A549 (cell line): ENCODE data around the gene CFAP161. TPM values are rescaled to one million over a fixed set of nuclear protein-coding genes. Genes with fewer than 3 reads are reported as not detected.
"Not testable (repeated sequence)": the region's sequence is repeated elsewhere in the genome, so short reads cannot be mapped to it uniquely, and the experiment has no call there.

ENCODE experiments used
- ATAC-seq, 2 experiments: fragments of 200-7000 bp in 1 of 2; fragments of >200 bp in 1 of 2; cut with Nextera tagmentation in 1 of 2; cut with Tn5 transposase in 1 of 2; 3 replicates each; pipeline versions ENCODE4 v1.8.0 to v1.9.1; 2018 to 2020; ENCODE audit warnings: mild to moderate bottlenecking in 1 of 2, moderate library complexity in 1 of 2
- CTCF ChIA-PET: fragments of 300-600 bp; sonication (Branson Sonifier 250); formaldehyde crosslinking; extraction: SDS; loops from one replicate; lab custom pipeline; 2021; ENCODE audit warnings: antibody characterized with exemption, inconsistent platforms; lab: Yijun Ruan, JAX
- POLR2A ChIA-PET: fragments of 350-600 bp; formaldehyde crosslinking; extraction: SDS; loops from one replicate; lab custom pipeline; 2021; ENCODE audit warnings: antibody characterized with exemption, inconsistent platforms; lab: Yijun Ruan, JAX
- DNase-seq, 2 experiments: peaks; one replicate each; pipeline versions ENCODE4 v3.0.0 to v3.0.0-alpha.2; 2011 to 2016; ENCODE audit warnings: low read depth in 1 of 2, low spot score in 1 of 2
- FAIRE-seq: peaks from 2 replicates; lab custom pipeline; 2011; peaks lifted over from hg19 to GRCh38; lab: Jason Lieb, UNC
- H3K27ac ChIP-seq, 2 experiments: fragments of >200 bp; sonication (Bioruptor Twin); formaldehyde crosslinking; 3 replicates each; pipeline ENCODE4 v1.5.1; 2016 to 2017
- H3K4me1 ChIP-seq: fragments of >200 bp; sonication (Bioruptor Twin); formaldehyde crosslinking; 3 replicates; pipeline ENCODE4 v1.6.1; 2016
- H3K4me2 ChIP-seq: fragments of >200 bp; sonication (Bioruptor Twin); formaldehyde crosslinking; 3 replicates; pipeline ENCODE4 v1.6.1; 2016
- H3K4me3 ChIP-seq: fragments of >200 bp; sonication (Bioruptor Twin); formaldehyde crosslinking; 3 replicates; pipeline ENCODE4 v1.5.1; 2016
- H3K9me3 ChIP-seq: fragments of >200 bp; sonication (Bioruptor Twin); formaldehyde crosslinking; 3 replicates; pipeline ENCODE4 v1.6.1; 2016
- CBX8 ChIP-seq: fragments of 200-600 bp; sonication (generic); IDR thresholded peaks from 2 replicates; pipeline ENCODE4 v1.6.1; 2016
- CHD4 ChIP-seq: fragments of 200-600 bp; sonication (generic); IDR thresholded peaks from 2 replicates; pipeline ENCODE4 v1.6.1; 2016; ENCODE audit warnings: antibody characterized with exemption, mild to moderate bottlenecking, borderline replicate concordance
- FOXS1 ChIP-seq: fragments of 250-450 bp; sonication (Bioruptor Pico); IDR thresholded peaks from 2 replicates; pipeline ENCODE4 v1.5.0; 2020; ENCODE audit warnings: mild to moderate bottlenecking, moderate library complexity
- HEYL ChIP-seq: fragments of 250-450 bp; sonication (Bioruptor Pico); IDR thresholded peaks from 2 replicates; pipeline ENCODE4 v1.8.0; 2021; ENCODE audit warnings: mild to moderate bottlenecking, moderate library complexity
- HOXA7 ChIP-seq: fragments of 250-450 bp; sonication (Bioruptor Pico); IDR thresholded peaks from 2 replicates; pipeline ENCODE4 v1.5.0; 2020; ENCODE audit warnings: mild to moderate bottlenecking, moderate library complexity
- MAZ ChIP-seq: fragments of 150-350 bp; IDR thresholded peaks from 2 replicates; pipeline ENCODE4 v1.6.1; 2014; ENCODE audit warnings: antibody characterized with exemption, low read depth, low read length, borderline replicate concordance
- NFE2L2 ChIP-seq: fragments of 150-350 bp; conservative IDR thresholded peaks from 2 replicates; pipeline ENCODE4 v1.6.1; 2014; ENCODE audit warnings: low read length
- POLR2A ChIP-seq: IDR thresholded peaks from 2 replicates; pipeline ENCODE4 v1.6.1; 2012; ENCODE audit warnings: mild to moderate bottlenecking, low read length
- RAD21 ChIP-seq, 2 experiments: fragments of >200 bp in 1 of 2; sonication (Bioruptor Twin) in 1 of 2; formaldehyde crosslinking in 1 of 2; IDR thresholded peaks in 1 of 2; conservative IDR thresholded peaks in 1 of 2; 2 replicates in 1 of 2; 3 replicates in 1 of 2; pipeline ENCODE4 v1.6.1; 2012 to 2018; ENCODE audit warnings: inconsistent platforms in 1 of 2
- RARB ChIP-seq: fragments of 250-450 bp; sonication (Bioruptor Pico); IDR thresholded peaks from 2 replicates; pipeline ENCODE4 v1.8.0; 2021; ENCODE audit warnings: mild to moderate bottlenecking, moderate library complexity
- RFX5 ChIP-seq: fragments of 450-650 bp; IDR thresholded peaks from 2 replicates; pipeline ENCODE4 v1.7.1; 2014; ENCODE audit warnings: antibody characterized with exemption, mild to moderate bottlenecking, moderate library complexity
- SREBF2 ChIP-seq: fragments of 450-650 bp; IDR thresholded peaks from 2 replicates; pipeline ENCODE4 v1.6.1; 2014; ENCODE audit warnings: mild to moderate bottlenecking, moderate library complexity
- TFCP2L1 ChIP-seq: fragments of 250-450 bp; sonication (Bioruptor Pico); IDR thresholded peaks from 2 replicates; pipeline ENCODE4 v1.5.0; 2021; ENCODE audit warnings: mild to moderate bottlenecking
- ZC3H11A ChIP-seq: fragments of 450-650 bp; IDR thresholded peaks from 2 replicates; pipeline ENCODE4 v1.6.1; 2014; ENCODE audit warnings: antibody characterized with exemption, mild to moderate bottlenecking
- ZFP36 ChIP-seq: fragments of 450-650 bp; IDR thresholded peaks from 2 replicates; pipeline ENCODE4 v1.6.1; 2014; ENCODE audit warnings: borderline replicate concordance; ENCODE audit not compliant: partially characterized antibody
- ZNF302 ChIP-seq: fragments of 250-450 bp; sonication (Bioruptor Pico); IDR thresholded peaks from 2 replicates; pipeline ENCODE4 v1.9.0; 2021; ENCODE audit warnings: inconsistent platforms, mild to moderate bottlenecking, moderate library complexity
- WGBS: methylation state at CpG from one replicate; pipeline ENCODE4 v1.1.6; 2017; ENCODE audit errors: missing lambda C conversion rate; 5-methylcytosine and 5-hydroxymethylcytosine counted together
- polyA plus RNA-seq, 4 experiments: library from polyadenylated mRNA; depleted of rRNA in 3 of 4; stranded (reverse); fragments of >200 nt; fragmentation: RNase III in 1 of 4; extraction: RNeasy Plus Mini Kit Qiagen cat#74134 plus additional on column Dnase treatment in 1 of 4; gene quantifications; 2 replicates in 3 of 4; 3 replicates in 1 of 4; pipeline ENCODE4 v1.2.3, GENCODE V29; 2011 to 2017
- TF ChIP-seq, protein P1 (sequence below): fragments of 200-600 bp; sonication (generic); IDR thresholded peaks from 2 replicates; pipeline ENCODE4 v1.6.1; 2016; ENCODE audit warnings: antibody characterized with exemption, mild to moderate bottlenecking, moderate library complexity
- TF ChIP-seq, protein P2 (sequence below): IDR thresholded peaks from 2 replicates; pipeline ENCODE4 v1.6.1; 2012; ENCODE audit warnings: low read depth, borderline replicate concordance
- TF ChIP-seq, protein P3 (sequence below): fragments of >200 bp; sonication (Bioruptor Twin); formaldehyde crosslinking; IDR thresholded peaks from 3 replicates; pipeline ENCODE4 v1.6.1; 2016
- TF ChIP-seq, protein P4 (sequence below): fragments of 450-650 bp; IDR thresholded peaks from 2 replicates; pipeline ENCODE4 v1.6.1; 2014; ENCODE audit warnings: antibody characterized with exemption

The CFAP161 gene
- polyA plus RNA-seq, 2 of the 4 experiments (the other 2 are of a cell fraction), result not detected

DNA sequence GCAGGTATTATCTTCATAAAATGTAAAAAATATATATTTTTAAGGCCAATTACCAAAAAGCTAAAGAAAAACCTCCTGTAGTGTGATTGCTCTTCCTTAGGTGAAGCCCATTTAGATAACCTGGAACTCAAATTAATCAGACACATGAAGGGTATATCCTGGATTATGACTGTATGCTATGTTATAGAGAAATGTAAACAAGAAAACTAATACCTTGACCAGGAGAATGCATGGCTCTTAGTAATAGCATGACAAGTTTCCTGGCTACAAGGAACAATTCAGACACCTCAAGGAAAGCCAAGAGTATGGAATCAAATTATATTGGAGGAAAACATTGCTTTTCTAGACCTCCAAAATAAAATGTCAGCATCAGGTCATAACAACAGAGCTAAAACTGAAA, 14.0 kb upstream of the CFAP161 start (continued):
- TF ChIP-seq, protein P1, sequence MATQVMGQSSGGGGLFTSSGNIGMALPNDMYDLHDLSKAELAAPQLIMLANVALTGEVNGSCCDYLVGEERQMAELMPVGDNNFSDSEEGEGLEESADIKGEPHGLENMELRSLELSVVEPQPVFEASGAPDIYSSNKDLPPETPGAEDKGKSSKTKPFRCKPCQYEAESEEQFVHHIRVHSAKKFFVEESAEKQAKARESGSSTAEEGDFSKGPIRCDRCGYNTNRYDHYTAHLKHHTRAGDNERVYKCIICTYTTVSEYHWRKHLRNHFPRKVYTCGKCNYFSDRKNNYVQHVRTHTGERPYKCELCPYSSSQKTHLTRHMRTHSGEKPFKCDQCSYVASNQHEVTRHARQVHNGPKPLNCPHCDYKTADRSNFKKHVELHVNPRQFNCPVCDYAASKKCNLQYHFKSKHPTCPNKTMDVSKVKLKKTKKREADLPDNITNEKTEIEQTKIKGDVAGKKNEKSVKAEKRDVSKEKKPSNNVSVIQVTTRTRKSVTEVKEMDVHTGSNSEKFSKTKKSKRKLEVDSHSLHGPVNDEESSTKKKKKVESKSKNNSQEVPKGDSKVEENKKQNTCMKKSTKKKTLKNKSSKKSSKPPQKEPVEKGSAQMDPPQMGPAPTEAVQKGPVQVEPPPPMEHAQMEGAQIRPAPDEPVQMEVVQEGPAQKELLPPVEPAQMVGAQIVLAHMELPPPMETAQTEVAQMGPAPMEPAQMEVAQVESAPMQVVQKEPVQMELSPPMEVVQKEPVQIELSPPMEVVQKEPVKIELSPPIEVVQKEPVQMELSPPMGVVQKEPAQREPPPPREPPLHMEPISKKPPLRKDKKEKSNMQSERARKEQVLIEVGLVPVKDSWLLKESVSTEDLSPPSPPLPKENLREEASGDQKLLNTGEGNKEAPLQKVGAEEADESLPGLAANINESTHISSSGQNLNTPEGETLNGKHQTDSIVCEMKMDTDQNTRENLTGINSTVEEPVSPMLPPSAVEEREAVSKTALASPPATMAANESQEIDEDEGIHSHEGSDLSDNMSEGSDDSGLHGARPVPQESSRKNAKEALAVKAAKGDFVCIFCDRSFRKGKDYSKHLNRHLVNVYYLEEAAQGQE, result no peak
- no peak for TF ChIP-seq RARB (CRISPR knock-in tag)

DNA sequence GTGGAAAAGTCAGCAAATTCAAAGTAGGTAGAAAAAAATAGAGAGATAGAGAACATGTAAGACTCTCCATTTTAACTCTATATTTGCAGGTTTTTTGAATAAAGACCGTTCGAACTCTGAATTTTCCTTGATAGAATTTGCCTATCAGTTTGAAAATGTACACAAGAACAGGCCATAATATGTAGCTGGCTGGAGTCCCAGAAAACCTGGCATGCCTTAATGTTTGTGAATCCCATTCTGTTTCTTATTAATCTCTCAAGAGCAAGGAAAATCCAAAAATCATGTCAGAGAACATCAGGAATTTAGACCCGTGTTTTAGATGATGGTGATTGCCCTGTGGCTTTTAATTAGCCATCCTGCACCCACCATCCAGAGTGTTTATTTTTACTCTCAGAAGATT, 7.2 kb upstream of the CFAP161 start:
- Histone ChIP-seq H3K9me3 (0 out of 3 replicates have a peak, but pooled peaks cover 4% of the 10 kb centered on the region), H3K4me2 (no peak overlapping the region), H3K4me3 (no peak overlapping the region), H3K27ac (no peak overlapping the region), H3K4me1 (no peaks in the 10 kb centered on the region)
- DNase-seq (no peak), ATAC-seq (no peak), FAIRE-seq (no peak)
- ChIA-PET POLR2A (no interaction called here), CTCF (no interaction called here)
- WGBS, result 2% methylated on average over 3 of the region's 3 CpGs
- no peak for TF ChIP-seq RFX5
- TF ChIP-seq ZC3H11A, result no peak
- TF ChIP-seq HOXA7 (CRISPR knock-in tag), result no peak
- no peak for TF ChIP-seq MAZ
- TF ChIP-seq ZFP36, result no peak
- TF ChIP-seq CHD4, result no peak
- no peak for TF ChIP-seq HEYL (CRISPR knock-in tag)
- no peak for TF ChIP-seq TFCP2L1
- TF ChIP-seq NFE2L2, result no peak
- TF ChIP-seq POLR2A, result no peak
- TF ChIP-seq SREBF2, result no peak
- TF ChIP-seq, protein P2, sequence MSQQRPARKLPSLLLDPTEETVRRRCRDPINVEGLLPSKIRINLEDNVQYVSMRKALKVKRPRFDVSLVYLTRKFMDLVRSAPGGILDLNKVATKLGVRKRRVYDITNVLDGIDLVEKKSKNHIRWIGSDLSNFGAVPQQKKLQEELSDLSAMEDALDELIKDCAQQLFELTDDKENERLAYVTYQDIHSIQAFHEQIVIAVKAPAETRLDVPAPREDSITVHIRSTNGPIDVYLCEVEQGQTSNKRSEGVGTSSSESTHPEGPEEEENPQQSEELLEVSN, result no peak
- no peak for TF ChIP-seq FOXS1 (CRISPR knock-in tag)
- TF ChIP-seq RAD21 (conservative IDR thresholded peaks at IDR 0.05 in 1 of 2, IDR thresholded peaks at IDR 0.05 in 1 of 2), result no peak

DNA sequence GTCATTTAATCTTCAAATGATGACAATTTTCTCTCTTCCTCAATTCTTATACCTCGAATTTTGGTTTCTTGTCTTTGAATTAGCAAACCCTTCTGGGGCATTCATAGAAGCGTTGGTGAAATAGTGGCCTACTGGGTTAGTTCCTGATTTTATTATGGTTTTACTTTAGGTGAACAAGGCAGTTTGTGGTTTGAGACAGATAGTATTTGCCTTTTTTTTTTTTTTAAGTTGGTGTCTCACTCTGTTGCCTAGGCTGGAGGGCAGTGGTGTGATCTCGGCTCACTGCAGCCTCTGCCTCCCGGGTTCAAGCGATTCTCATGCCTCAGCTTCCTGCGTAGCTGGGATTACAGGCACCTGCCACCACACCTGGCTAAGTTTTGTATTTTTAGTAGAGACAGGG, 7.4 kb downstream of the CFAP161 start:
- not testable (repeated sequence) for FAIRE-seq, ATAC-seq

DNA sequence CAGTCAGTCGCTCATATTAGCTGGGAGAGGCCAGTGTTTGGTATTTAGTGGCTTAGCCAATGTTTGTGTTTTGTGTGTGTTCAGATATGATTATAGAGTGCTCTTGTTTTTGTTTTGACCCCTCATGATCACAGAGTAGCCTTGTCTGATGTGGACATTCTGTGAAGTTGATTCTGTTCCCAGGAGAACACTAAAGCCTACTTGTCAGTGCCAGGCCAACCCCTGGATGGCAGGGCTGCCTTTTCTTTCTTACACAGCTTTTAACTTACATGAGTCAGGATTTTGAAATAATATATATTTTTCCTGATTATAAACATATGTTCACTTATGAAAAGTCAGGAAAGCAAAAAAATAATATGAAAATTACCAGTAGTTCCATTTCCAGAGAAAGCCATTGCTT, 11.9 kb downstream of the CFAP161 start:
- ATAC-seq (no peak), DNase-seq (no peak), FAIRE-seq (no peak)
- Histone ChIP-seq H3K27ac (no peak overlapping the region), H3K4me3 (no peak overlapping the region), H3K4me1 (no peaks in the 10 kb centered on the region), H3K4me2 (no peak overlapping the region), H3K9me3 (no peaks in the 10 kb centered on the region)
- TF ChIP-seq CBX8 (no peak), ZNF302 (CRISPR knock-in tag) (no peak)
- TF ChIP-seq, protein P3, sequence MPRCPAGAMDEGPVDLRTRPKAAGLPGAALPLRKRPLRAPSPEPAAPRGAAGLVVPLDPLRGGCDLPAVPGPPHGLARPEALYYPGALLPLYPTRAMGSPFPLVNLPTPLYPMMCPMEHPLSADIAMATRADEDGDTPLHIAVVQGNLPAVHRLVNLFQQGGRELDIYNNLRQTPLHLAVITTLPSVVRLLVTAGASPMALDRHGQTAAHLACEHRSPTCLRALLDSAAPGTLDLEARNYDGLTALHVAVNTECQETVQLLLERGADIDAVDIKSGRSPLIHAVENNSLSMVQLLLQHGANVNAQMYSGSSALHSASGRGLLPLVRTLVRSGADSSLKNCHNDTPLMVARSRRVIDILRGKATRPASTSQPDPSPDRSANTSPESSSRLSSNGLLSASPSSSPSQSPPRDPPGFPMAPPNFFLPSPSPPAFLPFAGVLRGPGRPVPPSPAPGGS, result no peak
- TF ChIP-seq, protein P4, sequence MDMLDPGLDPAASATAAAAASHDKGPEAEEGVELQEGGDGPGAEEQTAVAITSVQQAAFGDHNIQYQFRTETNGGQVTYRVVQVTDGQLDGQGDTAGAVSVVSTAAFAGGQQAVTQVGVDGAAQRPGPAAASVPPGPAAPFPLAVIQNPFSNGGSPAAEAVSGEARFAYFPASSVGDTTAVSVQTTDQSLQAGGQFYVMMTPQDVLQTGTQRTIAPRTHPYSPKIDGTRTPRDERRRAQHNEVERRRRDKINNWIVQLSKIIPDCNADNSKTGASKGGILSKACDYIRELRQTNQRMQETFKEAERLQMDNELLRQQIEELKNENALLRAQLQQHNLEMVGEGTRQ, result no peak
- WGBS, result 3% methylated on average over 1 of the region's 1 CpG
- POLR2A ChIA-PET, result no interaction called here
- CTCF ChIA-PET, result interaction anchor here (5.4 kb wide), 1 partner anchor 120 kb away, joined by 25 read pairs; no protein-coding TSS in a partner anchor

More for the DNA sequence above, 7.4 kb downstream of the CFAP161 start:
- WGBS, result 46% methylated on average over 6 of the region's 6 CpGs
- DNase-seq, H3K9me3 ChIP-seq, H3K27ac ChIP-seq, POLR2A ChIA-PET, H3K4me1 ChIP-seq, H3K4me2 ChIP-seq, H3K4me3 ChIP-seq: not testable (repeated sequence)
- CTCF ChIA-PET, result interaction anchor here (5.4 kb wide), 1 partner anchor 125 kb away, joined by 25 read pairs; no protein-coding TSS in a partner anchor
